Jurkat, Clone E6-1 (cell line): ENCODE results near the gene HCN3.
A peak's percentile ranks its signal among the peaks of the same experiment; 100 is the strongest.

Experiments
- DNase-seq: peaks from one replicate; pipeline ENCODE4 v3.0.0-alpha.2; 2011; ENCODE audit warnings: low read depth, low spot score
- H3K4me3 ChIP-seq: 2 replicates; pipeline ENCODE4 v1.5.1; 2011; ENCODE audit warnings: mild to moderate bottlenecking, low read length, control low read depth, moderate library complexity

Gene HCN3

DNA sequence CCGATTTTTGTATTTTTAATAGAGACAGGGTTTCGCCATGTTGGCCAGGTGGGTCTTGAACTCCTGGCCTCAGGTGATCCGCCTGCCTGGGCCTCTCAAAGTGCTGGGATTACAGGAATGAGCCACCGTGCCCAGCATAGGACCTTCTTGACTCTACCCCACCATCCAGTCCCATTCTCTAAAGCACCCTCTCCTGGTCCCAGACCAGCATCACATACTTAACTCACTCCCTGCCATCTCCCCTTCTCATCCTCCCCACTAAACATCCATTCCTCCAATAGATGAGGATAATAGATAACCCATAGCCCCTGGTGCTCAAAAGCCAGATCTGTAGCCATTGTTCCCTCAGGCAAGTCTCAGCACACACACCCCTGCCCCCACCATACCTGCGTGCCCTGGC lies 24.1 kb upstream of the HCN3 start:
- DNase-seq = no peak
- no peak overlapping the region for H3K4me3 ChIP-seq

DNA sequence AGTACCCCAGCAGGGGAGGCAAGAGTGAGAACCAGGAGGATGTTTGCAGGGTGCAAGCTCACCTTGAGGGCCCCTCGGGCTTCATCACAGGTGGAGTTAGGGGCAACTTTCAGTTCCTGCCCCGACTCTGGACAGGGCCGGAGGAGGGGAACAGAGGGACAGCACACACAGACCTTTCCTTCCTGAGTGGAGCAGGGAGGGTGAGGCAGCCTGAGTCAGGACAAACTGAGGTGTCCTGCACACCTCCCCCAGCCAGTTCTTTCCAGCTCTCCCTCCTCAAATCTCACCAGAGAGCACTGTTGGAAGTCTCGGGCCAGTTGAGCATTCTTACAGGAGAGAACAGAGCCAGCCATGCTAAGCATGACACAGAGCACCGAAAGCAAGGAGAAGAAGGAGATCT lies 23.5 kb upstream of the HCN3 start:
- no peak overlapping the region for H3K4me3 ChIP-seq

GRCh38 chr1:155254228-155254713 lies 23.0 kb upstream of the HCN3 start:
- peak overlapping the region; percentile 66 for H3K4me3 ChIP-seq
- no peak for DNase-seq

More for the DNA sequence above, 23.5 kb upstream of the HCN3 start:
- no peak for DNase-seq

DNA sequence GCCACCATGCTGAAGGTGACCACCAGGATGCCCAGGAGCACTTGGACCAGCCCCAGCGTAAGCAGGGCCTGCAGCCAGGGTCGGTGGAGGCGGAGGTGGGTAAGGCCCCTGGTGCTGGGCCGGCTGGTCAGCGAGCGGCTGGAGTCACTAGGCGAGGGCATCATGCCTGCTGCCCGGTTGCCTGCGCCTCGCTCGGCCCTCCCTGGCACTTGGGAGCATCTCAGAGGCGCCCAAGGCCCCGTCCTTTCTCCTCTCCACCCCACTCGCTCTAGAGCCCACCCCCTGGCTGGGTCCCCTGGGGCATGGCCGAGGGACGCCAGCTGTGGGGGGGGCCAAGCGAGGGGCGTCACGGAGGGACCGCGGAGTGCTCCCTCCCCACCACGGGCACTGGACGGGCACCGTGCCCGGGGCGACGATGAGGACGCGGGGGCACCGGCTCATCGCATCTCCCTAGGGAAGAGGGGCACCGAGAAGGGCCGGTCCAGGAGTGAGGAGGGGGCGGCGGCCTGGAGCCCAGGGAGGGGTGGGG lies 22.5 kb upstream of the HCN3 start:
- peak overlapping the region; percentile 66 for H3K4me3 ChIP-seq
- DNase-seq = no peak

DNA sequence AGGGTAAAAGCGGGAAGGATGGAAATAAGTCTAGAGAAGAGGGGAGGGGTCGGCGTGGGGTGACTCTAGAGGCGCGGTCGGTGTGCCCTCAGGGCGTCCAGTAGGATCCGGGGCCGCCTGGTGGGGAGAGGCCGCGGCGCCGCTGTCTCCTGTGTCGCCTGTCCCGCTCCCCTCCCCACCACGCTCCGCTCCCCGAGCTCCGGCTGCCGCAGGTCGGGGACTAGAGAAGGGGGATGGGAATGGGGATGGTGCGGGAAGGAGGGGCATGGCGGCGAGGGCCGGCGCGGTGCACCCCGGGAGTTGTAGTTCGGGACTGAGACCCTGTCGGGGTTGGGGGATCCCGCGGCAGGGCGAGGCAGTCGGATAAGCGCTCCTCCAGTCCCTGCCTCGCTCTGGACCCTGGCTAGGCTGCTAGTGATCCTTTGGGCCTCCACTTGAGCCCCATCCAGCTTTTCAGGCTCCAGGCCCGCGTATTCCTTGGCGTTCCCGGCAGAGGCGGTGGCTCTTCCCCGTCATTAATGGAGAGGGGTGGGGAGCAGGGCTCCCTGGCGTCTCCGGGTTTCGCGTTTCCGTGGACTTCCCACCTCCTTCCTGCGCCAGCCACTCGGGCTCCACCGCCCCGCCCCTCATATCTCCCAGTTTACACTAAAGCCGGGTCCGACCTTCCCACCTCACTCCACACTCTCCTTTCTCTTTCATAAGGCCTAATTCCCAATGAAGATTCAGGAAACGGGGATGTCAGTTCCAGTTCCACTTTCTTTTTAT lies 21.8 kb upstream of the HCN3 start, which contains the start of gene ENTREP3:
ENTREP3 (minus strand) TSS at position 241 of the 765 bp plus-strand sequence. CDS start 606 bp downstream, outside the sequence.
- peak; percentile 73 for DNase-seq
- peak within 1 kb of the TSS; percentile 66 for H3K4me3 ChIP-seq

DNA sequence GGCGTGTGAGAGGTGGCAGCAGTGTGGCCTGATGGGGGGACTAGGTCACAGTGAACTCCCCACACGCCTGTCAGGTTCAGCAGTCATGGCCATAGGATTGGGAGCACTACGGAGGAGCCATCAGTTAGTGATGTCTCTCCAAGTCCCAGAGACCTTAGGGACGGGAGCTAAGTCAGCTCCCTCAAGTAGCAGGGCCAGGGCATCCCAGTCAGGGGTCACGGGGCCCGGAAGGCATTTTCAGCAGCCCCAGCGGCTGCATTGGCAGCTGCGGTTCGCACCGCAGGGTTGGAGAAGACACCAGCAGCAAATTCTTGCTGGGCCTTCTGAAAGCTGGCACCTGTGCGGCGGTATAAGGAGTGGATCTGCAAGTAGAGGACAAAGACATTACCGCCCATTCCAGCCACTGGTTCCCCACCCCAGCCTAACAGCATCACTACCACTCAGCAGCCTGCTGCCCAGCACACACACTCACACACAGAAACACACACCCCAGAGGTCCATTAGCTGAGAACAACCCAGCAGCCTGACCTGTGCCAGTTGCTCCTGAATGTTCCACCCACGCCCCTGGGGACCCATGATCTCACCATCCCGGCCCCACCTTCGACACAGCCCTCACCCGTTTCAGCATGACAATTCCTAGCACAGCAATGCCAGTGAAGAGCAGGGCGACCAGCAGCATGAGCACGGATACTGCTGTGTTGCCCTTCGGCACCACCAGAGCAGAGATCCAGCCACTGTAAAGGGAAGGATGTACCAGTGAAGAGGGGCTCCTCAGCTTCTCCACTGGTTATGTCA lies 21.0 kb upstream of the HCN3 start:
- no peak overlapping the region for H3K4me3 ChIP-seq
- DNase-seq = no peak

DNA sequence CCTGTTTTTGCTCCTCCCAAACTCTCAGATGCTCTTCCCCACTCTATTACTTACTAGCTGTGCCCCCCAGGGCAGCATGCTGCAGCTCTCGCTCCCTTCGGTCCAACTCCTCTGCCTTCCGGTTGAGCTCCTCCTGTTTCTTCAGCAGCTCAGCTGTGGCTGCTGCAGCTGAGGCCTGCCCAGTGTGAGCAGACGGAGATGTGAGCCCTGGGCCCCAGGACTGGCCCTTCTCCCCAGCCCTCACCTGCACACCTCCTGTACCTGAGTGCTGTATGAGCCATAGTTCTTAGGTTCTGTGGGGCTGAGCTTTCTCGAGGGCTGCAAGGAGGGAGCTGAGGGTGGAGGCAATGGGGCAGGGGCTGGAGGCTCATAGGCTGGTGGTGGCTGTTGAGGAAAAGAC lies 17.0 kb upstream of the HCN3 start:
- no peak for DNase-seq
- no peak overlapping the region for H3K4me3 ChIP-seq

- no peak for DNase-seq
- H3K4me3 ChIP-seq = peak overlapping the region; percentile 96
Observed at GRCh38 chr1:155261493-155261851, 15.8 kb upstream of the HCN3 start.

GRCh38 chr1:155261852-155262673 lies 15.2 kb upstream of the HCN3 start, which contains the start of gene SCAMP3:
TSS of gene SCAMP3 (minus strand) at chr1:155262360. CDS start at chr1:155262151, 209 bp downstream.
- H3K4me3 ChIP-seq = peak within 1 kb of the TSS; percentile 96
- peak; percentile 94 for DNase-seq

DNA sequence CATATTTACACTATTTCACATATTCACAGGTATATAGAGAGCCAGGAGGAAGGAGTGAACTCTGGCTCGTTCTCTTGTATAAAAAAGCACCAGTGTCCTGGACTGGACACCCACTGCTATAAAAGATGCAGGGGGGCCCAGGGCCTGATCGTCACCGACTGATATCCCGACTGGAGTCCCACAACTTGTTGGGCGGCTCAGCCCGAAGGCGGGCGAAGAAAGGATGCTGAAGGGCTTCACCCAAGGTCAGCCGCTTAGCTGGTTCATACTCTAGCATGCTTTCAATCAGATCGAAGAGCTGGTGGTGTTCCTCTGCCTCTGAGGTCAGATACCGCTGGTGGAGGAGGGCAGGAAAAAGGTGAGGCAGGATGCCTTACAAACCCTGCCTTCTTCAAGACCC lies 14.2 kb upstream of the HCN3 start:
- no peak for DNase-seq
- no peak overlapping the region for H3K4me3 ChIP-seq

GRCh38 chr1:155266553-155266952 lies 10.7 kb upstream of the HCN3 start:
- no peak overlapping the region for H3K4me3 ChIP-seq
- DNase-seq = no peak

DNA sequence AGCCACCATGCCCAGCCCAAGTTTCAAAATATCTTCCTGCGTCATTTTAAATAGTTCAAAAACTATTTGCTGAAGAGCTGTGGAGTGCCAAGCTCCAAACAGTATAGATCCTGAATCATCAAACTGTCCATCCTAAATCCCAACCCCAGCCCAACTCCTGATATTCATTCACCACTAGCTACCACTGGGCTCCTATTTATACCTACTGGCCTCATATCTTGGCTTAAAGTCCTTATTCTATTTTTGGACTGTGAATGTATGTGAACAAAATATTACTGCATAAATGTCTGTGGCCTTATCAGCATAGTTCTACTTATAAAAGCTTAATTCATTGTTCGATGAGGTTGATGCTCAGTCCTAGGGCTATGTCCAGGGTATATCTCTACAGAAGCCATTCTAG lies 9.9 kb upstream of the HCN3 start:
- H3K4me3 ChIP-seq = no peak overlapping the region
- no peak for DNase-seq

DNA sequence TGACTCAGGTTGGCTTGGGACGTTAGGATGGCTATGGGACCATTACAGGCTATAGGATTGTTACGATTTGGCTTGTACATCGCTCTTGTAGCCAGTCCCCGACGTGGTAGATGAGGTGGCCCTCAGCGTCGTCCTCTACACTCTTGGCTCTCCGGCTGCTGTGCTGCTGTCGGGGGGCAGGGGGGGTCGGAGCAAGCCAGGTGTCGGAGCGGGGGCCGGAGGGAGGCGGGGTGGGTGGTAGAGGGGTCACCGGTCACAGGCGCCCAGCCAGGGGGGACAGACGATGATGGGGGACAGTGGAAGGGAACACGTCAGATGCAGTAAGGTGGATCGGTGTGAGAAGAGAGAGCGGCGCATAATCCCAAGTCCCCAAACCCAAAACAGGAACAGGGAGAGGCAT lies 8.6 kb upstream of the HCN3 start:
- no peak overlapping the region for H3K4me3 ChIP-seq
- no peak for DNase-seq

- no peak for DNase-seq
- H3K4me3 ChIP-seq = no peak overlapping the region
Observed at GRCh38 chr1:155269381-155269780, 7.9 kb upstream of the HCN3 start.

GRCh38 chr1:155272466-155273342 lies 4.6 kb upstream of the HCN3 start:
- peak overlapping the region; percentile 68 for H3K4me3 ChIP-seq
- no peak for DNase-seq

DNA sequence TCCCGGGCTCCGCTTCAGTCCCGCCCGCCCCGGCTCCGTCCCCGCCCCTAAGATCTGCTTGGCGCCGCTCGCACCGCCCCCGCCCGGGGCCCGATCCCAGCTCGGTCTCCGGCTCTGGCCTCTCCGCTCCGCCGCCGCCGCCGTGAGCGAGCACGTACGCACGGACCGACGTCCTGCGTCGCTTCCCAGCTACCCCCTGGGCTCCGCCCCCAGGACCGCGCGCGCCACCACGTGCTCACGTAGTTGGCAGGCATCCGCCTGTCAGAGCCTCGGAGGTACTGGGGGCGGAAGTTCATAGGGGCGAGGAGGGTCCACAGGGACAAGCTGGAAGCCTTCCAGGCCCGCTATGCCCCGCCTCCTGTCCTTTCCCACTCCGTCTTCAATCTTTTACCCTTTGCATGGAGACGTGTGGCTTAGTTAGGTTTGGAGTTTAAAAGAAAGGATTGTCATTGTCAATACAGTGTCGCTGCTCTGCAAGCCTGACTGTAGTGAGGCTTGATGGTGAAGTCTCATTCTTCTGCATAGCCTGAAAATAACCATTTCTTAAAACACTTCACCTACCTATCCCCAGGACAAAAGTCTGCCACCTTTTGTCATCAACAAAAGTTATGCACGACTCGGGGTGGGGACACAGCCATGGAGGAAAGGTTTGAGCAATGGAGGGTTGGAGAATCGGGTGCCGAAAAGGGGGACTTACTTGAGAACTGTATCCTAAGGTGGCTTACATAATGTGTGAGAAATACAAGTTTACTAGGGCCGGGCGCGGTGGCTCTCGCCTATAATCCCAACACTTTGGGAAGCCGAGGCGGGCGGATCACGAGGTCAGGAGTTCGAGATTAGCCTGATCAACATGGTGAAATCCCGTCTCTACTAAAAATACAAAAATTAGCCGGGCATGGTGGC lies 3.7 kb upstream of the HCN3 start, which contains the start of gene CLK2:
CLK2 (minus strand) TSS at position 162 of the 903 bp plus-strand sequence. CDS start 2,527 bp downstream, outside the sequence.
- peak within 1 kb of the TSS; percentile 68 for H3K4me3 ChIP-seq
- DNase-seq = peak; percentile 92
